Spleen (tissue), 11 donors: ENCODE results near the gene THBS2. TPM values are rescaled to one million over a fixed set of nuclear protein-coding genes. Genes with fewer than 3 reads are reported as not detected.

Experiments
- DNase-seq: peaks from one replicate; pipeline ENCODE4 v3.0.0-alpha.2; 2020
- H3K27ac ChIP-seq, 8 donors: fragments of 200-600 bp; sonication (generic) in 7 of 8; 1 replicate in 4 of 8; 2 replicates in 4 of 8; pipeline versions ENCODE4 v1.5.0 to v1.8.0; 2016 to 2021; ENCODE audit warnings: inconsistent platforms in 4 of 8, mild to moderate bottlenecking in 4 of 8, moderate library complexity in 1 of 8
- H3K27me3 ChIP-seq, 7 donors: fragments of 200-600 bp; sonication (generic) in 6 of 7; replicated peaks in 1 of 7; 1 replicate in 4 of 7; 2 replicates in 3 of 7; pipeline versions ENCODE4 v1.5.0 to v1.8.0; 2016 to 2021; ENCODE audit warnings: inconsistent platforms in 3 of 7, mild to moderate bottlenecking in 1 of 7
- H3K36me3 ChIP-seq, 6 donors: fragments of 200-600 bp; sonication (generic) in 5 of 6; 1 replicate in 4 of 6; 2 replicates in 2 of 6; pipeline versions ENCODE4 v1.5.0 to v1.8.0; 2016 to 2021; ENCODE audit warnings: inconsistent platforms in 2 of 6
- H3K4me1 ChIP-seq, 6 donors: fragments of 200-600 bp; sonication (generic) in 5 of 6; 1 replicate in 3 of 6; 2 replicates in 3 of 6; pipeline versions ENCODE4 v1.5.0 to v1.8.0; 2016 to 2021; ENCODE audit warnings: inconsistent platforms in 3 of 6
- H3K4me3 ChIP-seq, 8 donors: fragments of 200-600 bp; sonication (generic) in 7 of 8; 1 replicate in 4 of 8; 2 replicates in 4 of 8; pipeline versions ENCODE4 v1.5.0 to v1.8.0; 2016 to 2021; ENCODE audit warnings: inconsistent platforms in 4 of 8, mild to moderate bottlenecking in 4 of 8, moderate library complexity in 2 of 8
- H3K9me3 ChIP-seq, 8 donors: fragments of 200-600 bp; sonication (generic) in 7 of 8; 1 replicate in 4 of 8; 2 replicates in 4 of 8; pipeline versions ENCODE4 v1.5.0 to v1.8.0; 2016 to 2021; ENCODE audit warnings: inconsistent platforms in 4 of 8
- POLR2A ChIP-seq, 3 donors: fragments of 450-650 bp; IDR thresholded peaks; one replicate each; pipeline ENCODE4 v1.5.1; 2017; ENCODE audit warnings: antibody characterized with exemption in 3 of 3, mild to moderate bottlenecking in 1 of 3
- POLR2AphosphoS5 ChIP-seq, 3 donors: sonication (generic); formaldehyde crosslinking; IDR thresholded peaks; one replicate each; pipeline ENCODE4 v1.5.1; 2017; ENCODE audit warnings: antibody characterized with exemption in 3 of 3
- WGBS, 5 donors: extraction: QIAGEN DNeasy Blood & Tissue Kit in 3 of 5; methylation state at CpG; one replicate each; pipeline versions ENCODE4 v1.1.5 to v1.1.7; 2013 to 2018; 5-methylcytosine and 5-hydroxymethylcytosine counted together
- intact Hi-C: fragments of 100-400 bp; cut with DNase I; formaldehyde crosslinking; loops from one replicate; pipeline ENCODE4 v1.15.0; 2023; ENCODE audit warnings: low total_unique reads
- polyA plus RNA-seq, 3 donors: library from polyadenylated mRNA; stranded (reverse); fragments of 200-250 nt; gene quantifications; one replicate each; pipeline ENCODE4 v1.2.1, GENCODE V29; 2013
- total RNA-seq, 7 donors: library from RNA; depleted of rRNA in 3 of 7; stranded (reverse); fragments of >200 nt in 3 of 7; fragmentation: NEBNext Ultra II Directional in 4 of 7; extraction: Animal tissue kit (Norgen Biotek cat#: 25700) in 4 of 7; gene quantifications; one replicate each; pipeline versions ENCODE4 v1.1.0 to v1.2.1, GENCODE V29; 2016 to 2021
- TF ChIP-seq, protein P1 (sequence below), 11 experiments: fragments of 200-600 bp in 7 of 11; fragments of 450-650 bp in 4 of 11; sonication (generic) in 4 of 11; IDR thresholded peaks in 8 of 11; conservative IDR thresholded peaks in 3 of 11; 1 replicate in 7 of 11; 2 replicates in 4 of 11; pipeline versions ENCODE4 v1.4.0 to v1.8.0; 2016 to 2021; ENCODE audit warnings: antibody characterized with exemption in 11 of 11, inconsistent platforms in 4 of 11, mild to moderate bottlenecking in 1 of 11
- donor health status: healthy with polysubstance abuse.
- donor health status: DM: no; HTN: no; CAD: no; lungs with moderate emphysema.
- donor health status: DM: no; HTN: no; CAD: no.
- donor health status: Bipolar disorder and iron deficiency.
- donor health status: healthy.
- donor health status: DM: no; HTN: no; CAD: no.
- donor health status: DM: yes; HTN: yes; CAD: no.

The THBS2 gene
- total and polyA plus RNA-seq, 10 donors, result 1.2 to 24.9 (median 5.7) TPM

- H3K27ac ChIP-seq, result no peak overlapping the region
- WGBS, 5 donors, result 41 to 67% (median 61%) methylated on average over 13 of the region's 13 CpGs
- H3K4me3 ChIP-seq, result no peak overlapping the region
- H3K4me1 ChIP-seq, result no peaks in the 10 kb centered on the region
- no peaks in the 10 kb centered on the region for H3K27me3 ChIP-seq
- peaks cover 0 to 24% (median 0%) of the 10 kb centered on the region in 8 donors for H3K9me3 ChIP-seq
- peaks cover 0 to 10% (median 0%) of the 10 kb centered on the region in 6 donors for H3K36me3 ChIP-seq
- intact Hi-C loops, result no loop called here
- TF ChIP-seq, protein P1, sequence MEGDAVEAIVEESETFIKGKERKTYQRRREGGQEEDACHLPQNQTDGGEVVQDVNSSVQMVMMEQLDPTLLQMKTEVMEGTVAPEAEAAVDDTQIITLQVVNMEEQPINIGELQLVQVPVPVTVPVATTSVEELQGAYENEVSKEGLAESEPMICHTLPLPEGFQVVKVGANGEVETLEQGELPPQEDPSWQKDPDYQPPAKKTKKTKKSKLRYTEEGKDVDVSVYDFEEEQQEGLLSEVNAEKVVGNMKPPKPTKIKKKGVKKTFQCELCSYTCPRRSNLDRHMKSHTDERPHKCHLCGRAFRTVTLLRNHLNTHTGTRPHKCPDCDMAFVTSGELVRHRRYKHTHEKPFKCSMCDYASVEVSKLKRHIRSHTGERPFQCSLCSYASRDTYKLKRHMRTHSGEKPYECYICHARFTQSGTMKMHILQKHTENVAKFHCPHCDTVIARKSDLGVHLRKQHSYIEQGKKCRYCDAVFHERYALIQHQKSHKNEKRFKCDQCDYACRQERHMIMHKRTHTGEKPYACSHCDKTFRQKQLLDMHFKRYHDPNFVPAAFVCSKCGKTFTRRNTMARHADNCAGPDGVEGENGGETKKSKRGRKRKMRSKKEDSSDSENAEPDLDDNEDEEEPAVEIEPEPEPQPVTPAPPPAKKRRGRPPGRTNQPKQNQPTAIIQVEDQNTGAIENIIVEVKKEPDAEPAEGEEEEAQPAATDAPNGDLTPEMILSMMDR (IDR thresholded peaks at IDR 0.05 in 8 of 11, conservative IDR thresholded peaks at IDR 0.05 in 3 of 11), result no peak
- TF ChIP-seq POLR2A (IDR thresholded peaks at IDR 0.05) (no peak), POLR2AphosphoS5 (IDR thresholded peaks at IDR 0.05) (no peak)
- no peak for DNase-seq
These were observed 23.9 kb downstream of the THBS2 start for GRCh38 chr6:169229615-169230321.

- WGBS, 5 donors, result 84 to 94% (median 90%) methylated on average over 15 of the region's 15 CpGs
- no peak for DNase-seq
- Histone ChIP-seq H3K36me3 (peaks cover 0 to 7% (median 0%) of the 10 kb centered on the region in 6 donors), H3K27ac (no peak overlapping the region), H3K9me3 (peaks cover 0 to 10% (median 3%) of the 10 kb centered on the region in 8 donors), H3K27me3 (no peaks in the 10 kb centered on the region), H3K4me1 (no peaks in the 10 kb centered on the region), H3K4me3 (no peak overlapping the region)
- intact Hi-C loops, result no loop called here
- TF ChIP-seq, protein P1 (IDR thresholded peaks at IDR 0.05 in 8 of 11, conservative IDR thresholded peaks at IDR 0.05 in 3 of 11), result no peak
- TF ChIP-seq POLR2AphosphoS5 (IDR thresholded peaks at IDR 0.05) (no peak), POLR2A (IDR thresholded peaks at IDR 0.05) (no peak)
These were observed 26.5 kb downstream of the THBS2 start for GRCh38 chr6:169227116-169227515.

DNA sequence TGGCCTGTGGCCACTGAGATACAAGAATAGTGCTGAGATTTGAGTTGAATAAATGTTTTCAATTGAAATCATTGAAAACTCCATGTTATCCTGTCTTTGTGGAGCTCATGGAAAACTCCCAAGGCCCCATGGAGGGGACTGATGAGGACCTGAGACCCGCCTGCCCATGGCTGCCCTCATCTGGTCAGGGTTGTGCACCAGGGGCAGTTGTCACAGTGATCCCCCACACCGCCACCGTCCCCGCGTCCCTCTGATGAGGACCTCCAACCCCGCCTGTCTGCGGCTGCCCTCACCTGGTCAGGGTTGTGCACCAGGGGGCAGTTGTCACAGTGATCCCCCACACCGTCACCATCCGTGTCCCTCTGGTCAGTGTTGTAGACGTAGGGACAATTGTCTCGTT lies 27.8 kb downstream of the THBS2 start:
- intact Hi-C loops, result no loop called here
- H3K9me3 ChIP-seq, result peaks cover 0 to 11% (median 2%) of the 10 kb centered on the region in 8 donors
- H3K4me3 ChIP-seq, result no peak overlapping the region
- WGBS, 5 donors, result 90 to 92% (median 91%) methylated on average over 11 of the region's 11 CpGs
- H3K27me3 ChIP-seq, result no peaks in the 10 kb centered on the region
- no peaks in the 10 kb centered on the region for H3K4me1 ChIP-seq
- no peaks in the 10 kb centered on the region for H3K36me3 ChIP-seq
- TF ChIP-seq, protein P1 (IDR thresholded peaks at IDR 0.05 in 8 of 11, conservative IDR thresholded peaks at IDR 0.05 in 3 of 11), result no peak
- no peak for TF ChIP-seq POLR2AphosphoS5 (IDR thresholded peaks at IDR 0.05)
- TF ChIP-seq POLR2A (IDR thresholded peaks at IDR 0.05), result no peak
- DNase-seq, result no peak
- no peak overlapping the region for H3K27ac ChIP-seq

GRCh38 chr6:169225131-169225576 lies 28.5 kb downstream of the THBS2 start:
- H3K4me1 ChIP-seq, result no peaks in the 10 kb centered on the region
- intact Hi-C loops, result no loop called here
- DNase-seq, result no peak
- peak overlapping the region in 2 of 8 donors; percentile 25 to 29 for H3K27ac ChIP-seq
- H3K36me3 ChIP-seq, result peaks cover 0 to 4% (median 0%) of the 10 kb centered on the region in 6 donors
- no peak overlapping the region for H3K4me3 ChIP-seq
- TF ChIP-seq, protein P1 (IDR thresholded peaks at IDR 0.05 in 8 of 11, conservative IDR thresholded peaks at IDR 0.05 in 3 of 11), result no peak
- TF ChIP-seq POLR2AphosphoS5 (IDR thresholded peaks at IDR 0.05) (no peak), POLR2A (IDR thresholded peaks at IDR 0.05) (no peak)
- WGBS, 5 donors, result 90 to 93% (median 92%) methylated on average over 19 to 23 of the region's 23 CpGs
- H3K9me3 ChIP-seq, result peaks cover 0 to 11% (median 2%) of the 10 kb centered on the region in 8 donors
- no peaks in the 10 kb centered on the region for H3K27me3 ChIP-seq
